Mesendoderm (in vitro differentiated cells): Measurements from ENCODE around the gene ABHD4.
"Not testable (repeated sequence)": the region's sequence is repeated elsewhere in the genome, so short reads cannot be mapped to it uniquely, and the experiment has no call there.

Experiments
- DNase-seq: peaks from one replicate; pipeline ENCODE4 v3.0.0; 2013
- H2AK5ac ChIP-seq: 2 replicates; pipeline ENCODE4 v1.6.1; 2013; ENCODE audit warnings: low read length, inconsistent platforms
- H2BK120ac ChIP-seq: 2 replicates; pipeline ENCODE4 v1.6.1; 2013; ENCODE audit warnings: low read depth, mild to moderate bottlenecking, low read length, moderate library complexity, mixed read lengths
- H2BK15ac ChIP-seq: replicated peaks from 2 replicates; pipeline ENCODE4 v1.6.1; 2013; ENCODE audit warnings: low read depth, mild to moderate bottlenecking, moderate library complexity
- H2BK5ac ChIP-seq: 2 replicates; pipeline ENCODE4 v1.6.1; 2013; ENCODE audit warnings: low read length, inconsistent platforms
- H3K18ac ChIP-seq: 2 replicates; pipeline ENCODE4 v1.6.1; 2013; ENCODE audit warnings: mild to moderate bottlenecking, low read length, mixed read lengths
- H3K23ac ChIP-seq: one replicate; pipeline ENCODE4 v1.6.1; 2013; ENCODE audit warnings: low read length
- H3K27ac ChIP-seq: 2 replicates; pipeline ENCODE4 v1.5.1; 2013; ENCODE audit warnings: low read depth, mild to moderate bottlenecking, inconsistent platforms, low read length, moderate library complexity
- H3K27me3 ChIP-seq: 2 replicates; pipeline ENCODE4 v1.6.1; 2013; ENCODE audit warnings: low read length, control low read depth, mild to moderate bottlenecking, inconsistent platforms; ENCODE audit not compliant: insufficient read depth, poor library complexity
- H3K36me3 ChIP-seq: 2 replicates; pipeline ENCODE4 v1.6.1; 2013; ENCODE audit warnings: low read length, inconsistent platforms; ENCODE audit not compliant: control insufficient read depth, insufficient read depth
- H3K4ac ChIP-seq: one replicate; pipeline ENCODE4 v1.6.1; 2013; ENCODE audit warnings: low read depth, mild to moderate bottlenecking, low read length, moderate library complexity
- H3K4me1 ChIP-seq: 2 replicates; pipeline ENCODE4 v1.6.1; 2013; ENCODE audit warnings: low read depth, low read length, inconsistent platforms; ENCODE audit not compliant: control insufficient read depth
- H3K4me2 ChIP-seq: 2 replicates; pipeline ENCODE4 v1.6.1; 2013; ENCODE audit warnings: low read length
- H3K4me3 ChIP-seq: 2 replicates; pipeline ENCODE4 v1.5.1; 2013; ENCODE audit warnings: mild to moderate bottlenecking, low read length
- H3K56ac ChIP-seq: one replicate; pipeline ENCODE4 v1.6.1; 2013; ENCODE audit warnings: low read length
- H3K79me1 ChIP-seq: 2 replicates; pipeline ENCODE4 v1.6.1; 2013; ENCODE audit warnings: low read length, inconsistent platforms
- H3K79me2 ChIP-seq: 2 replicates; pipeline ENCODE4 v1.6.1; 2013; ENCODE audit warnings: mild to moderate bottlenecking, low read length; ENCODE audit not compliant: control insufficient read depth, insufficient read depth
- H3K9ac ChIP-seq: 2 replicates; pipeline ENCODE4 v1.6.1; 2013; ENCODE audit warnings: low read length, inconsistent platforms
- H4K5ac ChIP-seq: one replicate; pipeline ENCODE4 v1.6.1; 2013; ENCODE audit warnings: low read length
- H4K8ac ChIP-seq: one replicate; pipeline ENCODE4 v1.6.1; 2013; ENCODE audit warnings: low read depth, mild to moderate bottlenecking, control low read depth, low read length, moderate library complexity
- WGBS: extraction: QIAGEN DNeasy Blood & Tissue Kit; methylation state at CpG from one replicate; pipeline ENCODE4 v1.1.7; 2013; ENCODE audit warnings: low lambda C conversion rate, missing lambda C conversion rate; ENCODE audit not compliant: insufficient coverage; ENCODE audit errors: extremely low coverage; 5-methylcytosine and 5-hydroxymethylcytosine counted together

The ABHD4 gene

DNA sequence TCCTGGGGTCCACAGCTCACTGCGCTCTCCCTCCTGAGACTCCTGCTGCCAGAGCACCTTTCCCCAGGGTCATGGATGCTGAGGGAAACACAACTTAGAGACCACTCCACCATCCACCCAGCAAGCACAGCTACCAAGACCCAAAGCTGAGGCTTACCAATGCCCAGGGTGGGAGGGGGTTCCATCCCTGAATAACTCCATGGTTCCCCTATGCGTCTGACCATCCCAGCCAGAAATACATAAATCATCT, 45.3 kb upstream of the ABHD4 start:
- Histone ChIP-seq H2BK120ac (no peak overlapping the region), H3K4me3 (no peak overlapping the region), H3K79me2 (no peaks in the 10 kb centered on the region), H3K27me3 (no peaks in the 10 kb centered on the region), H3K23ac (no peak overlapping the region), H3K4me1 (peaks cover 6% of the 10 kb centered on the region), H3K4me2 (no peak overlapping the region), H4K8ac (no peak overlapping the region), H3K9ac (no peak overlapping the region), H2BK15ac (no peak overlapping the region), H3K79me1 (no peaks in the 10 kb centered on the region), H3K18ac (no peak overlapping the region), H3K27ac (no peak overlapping the region), H3K4ac (no peak overlapping the region), H3K36me3 (no peaks in the 10 kb centered on the region), H2AK5ac (no peak overlapping the region), H3K56ac (peak overlapping the region; percentile 40), H2BK5ac (no peak overlapping the region), H4K5ac (no peak overlapping the region)
- DNase-seq, result no peak
- WGBS, result no CpG with 5 or more reads among the region's 2 CpGs

DNA sequence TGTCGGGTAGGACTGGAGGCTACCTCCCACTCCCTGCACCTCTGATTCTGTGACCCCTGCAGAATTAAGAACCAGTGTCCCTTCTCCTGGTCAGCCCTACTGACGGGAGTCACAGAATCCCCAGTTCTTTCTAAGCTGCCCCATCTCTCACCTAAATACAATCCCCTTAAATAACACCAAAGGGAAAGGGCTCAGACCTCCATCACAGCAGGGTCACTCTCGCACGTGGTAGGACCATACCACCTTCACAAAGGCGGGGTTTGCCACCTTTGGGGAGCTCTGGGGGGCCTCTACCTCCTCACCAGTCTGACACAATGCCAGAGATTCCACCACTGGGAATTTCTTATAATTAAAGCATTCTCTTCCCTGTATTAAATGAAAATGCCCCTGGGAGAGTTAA, 44.7 kb upstream of the ABHD4 start:
- no peak overlapping the region for H2BK5ac ChIP-seq
- DNase-seq, result no peak
- no peak overlapping the region for H3K4me2 ChIP-seq
- no peak overlapping the region for H3K4me3 ChIP-seq
- no CpG with 5 or more reads among the region's 5 CpGs for WGBS
- no peak overlapping the region for H3K9ac ChIP-seq
- no peak overlapping the region for H2BK15ac ChIP-seq
- no peak overlapping the region for H3K4ac ChIP-seq
- H3K27me3 ChIP-seq, result no peaks in the 10 kb centered on the region
- H2BK120ac ChIP-seq, result no peak overlapping the region
- H3K56ac ChIP-seq, result no peak overlapping the region
- H3K79me1 ChIP-seq, result no peaks in the 10 kb centered on the region
- H3K79me2 ChIP-seq, result no peaks in the 10 kb centered on the region
- no peak overlapping the region for H3K27ac ChIP-seq
- no peak overlapping the region for H3K23ac ChIP-seq
- no peak overlapping the region for H4K5ac ChIP-seq
- H3K4me1 ChIP-seq, result peaks cover 6% of the 10 kb centered on the region
- no peak overlapping the region for H3K18ac ChIP-seq
- no peak overlapping the region for H2AK5ac ChIP-seq
- no peak overlapping the region for H4K8ac ChIP-seq
- no peaks in the 10 kb centered on the region for H3K36me3 ChIP-seq

DNA sequence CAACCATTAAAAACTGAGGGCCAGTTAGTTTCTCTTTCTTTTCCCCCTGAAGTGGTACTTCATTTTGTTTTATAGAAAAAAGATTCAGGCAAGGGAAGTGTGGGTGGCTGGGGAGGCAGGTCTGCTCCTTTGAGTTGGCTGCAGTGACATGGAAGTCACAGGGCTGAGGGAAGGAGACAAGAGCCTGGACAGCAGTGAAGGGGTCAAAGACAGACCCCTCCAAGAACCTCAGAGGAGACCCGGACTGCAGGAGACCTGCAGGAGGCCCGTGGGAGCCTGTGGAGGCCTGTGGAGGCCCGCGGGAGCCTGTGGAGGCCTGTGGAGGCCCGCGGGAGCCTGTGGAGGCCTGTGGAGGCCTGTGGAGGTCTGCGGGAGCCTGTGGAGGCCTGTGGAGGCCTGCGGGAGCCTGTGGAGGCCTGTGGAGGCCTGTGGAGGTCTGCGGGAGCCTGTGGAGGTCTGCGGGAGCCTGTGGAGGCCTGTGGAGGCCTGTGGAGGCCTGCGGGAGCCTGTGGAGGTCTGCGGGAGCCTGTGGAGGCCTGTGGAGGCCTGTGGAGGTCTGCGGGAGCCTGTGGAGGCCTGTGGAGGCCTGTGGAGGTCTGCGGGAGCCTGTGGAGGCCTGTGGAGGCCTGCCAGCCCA, 44.1 kb upstream of the ABHD4 start:
- H2AK5ac ChIP-seq, H3K4me1 ChIP-seq, H3K4me2 ChIP-seq, H3K79me1 ChIP-seq, H3K27me3 ChIP-seq, H3K36me3 ChIP-seq, H3K9ac ChIP-seq, H2BK5ac ChIP-seq, H3K18ac ChIP-seq, H3K4me3 ChIP-seq, H3K23ac ChIP-seq, H4K8ac ChIP-seq, H3K4ac ChIP-seq, H3K79me2 ChIP-seq, H3K27ac ChIP-seq, H2BK120ac ChIP-seq, H2BK15ac ChIP-seq, DNase-seq, H4K5ac ChIP-seq, H3K56ac ChIP-seq: not testable (repeated sequence)
- WGBS, result no CpG with 5 or more reads among the region's 14 CpGs

DNA sequence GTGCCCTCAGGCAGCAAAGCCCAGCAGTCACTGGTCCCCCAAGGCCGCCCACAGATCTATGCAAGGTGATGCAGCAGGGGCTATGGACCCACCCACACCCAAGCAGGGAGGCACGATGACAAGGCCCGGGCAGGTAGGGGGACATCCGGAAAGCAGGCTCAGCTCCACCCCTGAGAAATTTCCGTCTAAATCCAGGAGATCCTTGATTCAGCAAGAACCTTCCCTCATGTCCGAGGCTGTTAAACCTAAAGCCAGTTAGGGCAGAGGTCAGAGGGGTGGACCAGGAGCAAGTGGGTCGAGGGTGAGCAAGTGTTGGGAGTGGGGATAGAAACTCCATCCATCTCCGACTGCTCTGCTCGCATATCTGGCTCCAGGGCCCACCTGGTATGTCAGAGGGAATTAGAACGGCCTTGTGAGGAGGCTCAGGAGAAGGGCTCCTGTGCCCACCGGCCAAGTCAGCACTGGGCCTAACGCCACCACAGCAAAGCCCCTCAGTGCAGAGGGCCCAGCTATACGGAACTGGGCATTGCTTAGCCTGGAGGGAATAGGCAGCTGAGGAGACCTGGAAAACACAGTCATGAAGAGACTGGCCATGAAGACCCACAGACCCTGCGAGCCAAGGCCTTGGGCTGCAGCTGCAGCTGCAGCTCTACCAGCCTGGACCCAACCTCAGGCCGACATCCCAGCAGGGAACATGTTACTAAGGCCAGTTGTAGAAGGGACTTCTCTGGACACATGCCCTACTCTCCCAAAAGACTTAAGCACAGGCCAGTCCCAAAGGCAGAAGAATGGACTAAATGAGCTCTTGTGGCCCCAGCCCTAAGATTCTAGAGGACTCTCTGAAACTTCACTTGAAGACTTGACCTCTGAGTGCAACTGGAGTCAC, 43.4 kb upstream of the ABHD4 start:
- Histone ChIP-seq H3K27ac (no peak overlapping the region), H3K4me3 (no peak overlapping the region), H3K27me3 (no peaks in the 10 kb centered on the region), H2BK15ac (no peak overlapping the region), H3K36me3 (no peaks in the 10 kb centered on the region), H2BK5ac (peak overlapping the region; percentile 20), H4K8ac (no peak overlapping the region), H2BK120ac (no peak overlapping the region), H3K56ac (no peak overlapping the region), H3K23ac (no peak overlapping the region), H3K79me1 (no peaks in the 10 kb centered on the region), H3K4ac (no peak overlapping the region), H4K5ac (no peak overlapping the region), H3K9ac (no peak overlapping the region), H3K79me2 (no peaks in the 10 kb centered on the region), H3K4me1 (peaks cover 6% of the 10 kb centered on the region), H3K18ac (no peak overlapping the region), H2AK5ac (no peak overlapping the region), H3K4me2 (no peak overlapping the region)
- WGBS, result no CpG with 5 or more reads among the region's 15 CpGs
- no peak for DNase-seq

DNA sequence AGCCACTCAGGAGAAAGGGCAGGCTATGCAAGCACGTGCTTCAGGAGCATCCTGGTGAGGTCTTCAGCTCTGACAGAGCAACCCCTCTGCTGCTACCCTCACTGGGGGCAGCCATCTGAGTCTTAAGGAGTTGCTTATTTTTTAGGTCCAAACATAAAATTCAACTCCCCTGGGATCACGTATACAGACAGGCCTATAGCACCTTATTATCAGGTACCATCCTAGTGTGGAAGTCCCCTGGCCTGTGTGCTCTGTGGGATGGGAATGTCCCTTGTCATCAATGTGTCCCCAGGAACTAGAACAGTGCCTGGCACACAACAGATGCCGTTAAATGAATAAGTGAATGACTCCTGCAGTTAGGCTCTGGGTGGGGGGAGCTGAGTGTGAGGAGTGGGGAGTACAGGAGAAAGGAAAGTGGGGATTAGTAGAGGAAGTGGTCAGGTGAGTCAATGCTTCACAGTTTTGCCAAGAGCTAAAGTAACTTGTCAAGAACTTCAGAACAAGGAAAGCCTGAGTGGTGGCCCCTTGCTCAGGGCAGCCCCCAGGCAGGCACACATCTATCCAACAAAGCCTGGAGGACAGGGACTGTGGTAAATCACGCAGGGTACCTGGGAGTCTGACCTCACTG, 42.6 kb upstream of the ABHD4 start:
- Histone ChIP-seq H2BK120ac (no peak overlapping the region), H3K4ac (no peak overlapping the region), H3K79me1 (no peaks in the 10 kb centered on the region), H3K27ac (no peak overlapping the region), H3K23ac (no peak overlapping the region), H2AK5ac (peak overlapping the region; percentile 32), H4K5ac (no peak overlapping the region), H3K56ac (no peak overlapping the region), H2BK5ac (peak overlapping the region; percentile 20), H3K9ac (no peak overlapping the region), H3K27me3 (no peaks in the 10 kb centered on the region), H2BK15ac (no peak overlapping the region), H3K18ac (no peak overlapping the region), H3K4me3 (no peak overlapping the region), H4K8ac (no peak overlapping the region), H3K4me1 (no peaks in the 10 kb centered on the region), H3K4me2 (no peak overlapping the region), H3K36me3 (no peaks in the 10 kb centered on the region), H3K79me2 (no peaks in the 10 kb centered on the region)
- no peak for DNase-seq
- no CpG with 5 or more reads among the region's 4 CpGs for WGBS
